Mesendoderm (in vitro differentiated cells): Measurements from ENCODE around the gene RABAC1.

Experiments used
- DNase-seq: peaks from one replicate; pipeline ENCODE4 v3.0.0; 2013
- H2AK5ac ChIP-seq: 2 replicates; pipeline ENCODE4 v1.6.1; 2013; ENCODE audit warnings: low read length, inconsistent platforms
- H2BK120ac ChIP-seq: 2 replicates; pipeline ENCODE4 v1.6.1; 2013; ENCODE audit warnings: low read depth, mild to moderate bottlenecking, low read length, moderate library complexity, mixed read lengths
- H2BK15ac ChIP-seq: replicated peaks from 2 replicates; pipeline ENCODE4 v1.6.1; 2013; ENCODE audit warnings: low read depth, mild to moderate bottlenecking, moderate library complexity
- H2BK5ac ChIP-seq: 2 replicates; pipeline ENCODE4 v1.6.1; 2013; ENCODE audit warnings: low read length, inconsistent platforms
- H3K18ac ChIP-seq: 2 replicates; pipeline ENCODE4 v1.6.1; 2013; ENCODE audit warnings: mild to moderate bottlenecking, low read length, mixed read lengths
- H3K23ac ChIP-seq: one replicate; pipeline ENCODE4 v1.6.1; 2013; ENCODE audit warnings: low read length
- H3K27ac ChIP-seq: 2 replicates; pipeline ENCODE4 v1.5.1; 2013; ENCODE audit warnings: low read depth, mild to moderate bottlenecking, inconsistent platforms, low read length, moderate library complexity
- H3K27me3 ChIP-seq: 2 replicates; pipeline ENCODE4 v1.6.1; 2013; ENCODE audit warnings: low read length, control low read depth, mild to moderate bottlenecking, inconsistent platforms; ENCODE audit not compliant: insufficient read depth, poor library complexity
- H3K36me3 ChIP-seq: 2 replicates; pipeline ENCODE4 v1.6.1; 2013; ENCODE audit warnings: low read length, inconsistent platforms; ENCODE audit not compliant: control insufficient read depth, insufficient read depth
- H3K4ac ChIP-seq: one replicate; pipeline ENCODE4 v1.6.1; 2013; ENCODE audit warnings: low read depth, mild to moderate bottlenecking, low read length, moderate library complexity
- H3K4me1 ChIP-seq: 2 replicates; pipeline ENCODE4 v1.6.1; 2013; ENCODE audit warnings: low read depth, low read length, inconsistent platforms; ENCODE audit not compliant: control insufficient read depth
- H3K4me2 ChIP-seq: 2 replicates; pipeline ENCODE4 v1.6.1; 2013; ENCODE audit warnings: low read length
- H3K4me3 ChIP-seq: 2 replicates; pipeline ENCODE4 v1.5.1; 2013; ENCODE audit warnings: mild to moderate bottlenecking, low read length
- H3K56ac ChIP-seq: one replicate; pipeline ENCODE4 v1.6.1; 2013; ENCODE audit warnings: low read length
- H3K79me1 ChIP-seq: 2 replicates; pipeline ENCODE4 v1.6.1; 2013; ENCODE audit warnings: low read length, inconsistent platforms
- H3K79me2 ChIP-seq: 2 replicates; pipeline ENCODE4 v1.6.1; 2013; ENCODE audit warnings: mild to moderate bottlenecking, low read length; ENCODE audit not compliant: control insufficient read depth, insufficient read depth
- H3K9ac ChIP-seq: 2 replicates; pipeline ENCODE4 v1.6.1; 2013; ENCODE audit warnings: low read length, inconsistent platforms
- H4K5ac ChIP-seq: one replicate; pipeline ENCODE4 v1.6.1; 2013; ENCODE audit warnings: low read length
- H4K8ac ChIP-seq: one replicate; pipeline ENCODE4 v1.6.1; 2013; ENCODE audit warnings: low read depth, mild to moderate bottlenecking, control low read depth, low read length, moderate library complexity
- WGBS: extraction: QIAGEN DNeasy Blood & Tissue Kit; methylation state at CpG from one replicate; pipeline ENCODE4 v1.1.7; 2013; ENCODE audit warnings: low lambda C conversion rate, missing lambda C conversion rate; ENCODE audit not compliant: insufficient coverage; ENCODE audit errors: extremely low coverage; 5-methylcytosine and 5-hydroxymethylcytosine counted together

The RABAC1 gene

DNA sequence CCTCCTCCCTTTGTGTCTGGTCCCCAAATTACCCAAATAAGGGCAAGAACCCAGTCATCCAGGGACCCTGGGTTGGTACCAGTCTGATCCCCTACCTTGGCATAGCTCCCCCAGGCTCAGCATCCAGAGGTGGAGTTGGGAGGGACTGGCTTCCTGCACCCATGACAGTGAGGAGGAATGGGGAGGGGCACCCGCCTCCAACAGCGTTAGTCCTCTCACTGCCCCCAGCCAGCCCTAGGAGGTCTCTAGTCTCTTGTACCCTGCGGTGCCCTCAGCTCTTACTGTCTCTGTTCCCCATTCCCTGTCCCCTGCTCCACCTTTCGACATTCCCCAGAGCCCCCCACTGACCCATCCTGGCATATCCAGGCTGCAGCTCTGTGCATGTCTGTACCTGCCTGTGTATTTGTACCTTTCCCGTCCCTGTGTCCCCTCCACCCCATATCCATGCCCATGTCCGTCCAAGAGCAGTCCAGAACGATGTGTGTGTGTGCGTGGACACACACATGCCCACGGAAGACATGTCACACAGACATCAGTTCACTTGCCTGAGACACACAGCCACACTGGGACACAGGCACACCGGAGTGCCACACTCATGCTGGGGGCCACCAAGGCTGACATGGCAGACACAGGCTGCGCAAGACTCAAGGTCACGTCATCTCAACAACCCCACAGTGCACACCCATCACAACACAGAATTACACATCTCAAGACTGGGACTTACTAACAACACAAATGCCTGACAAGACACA, 48.7 kb downstream of the RABAC1 start:
- H2BK5ac ChIP-seq = no peak overlapping the region
- H3K4me3 ChIP-seq = no peak overlapping the region
- peaks cover 1% of the 10 kb centered on the region for H3K36me3 ChIP-seq
- no peaks in the 10 kb centered on the region for H3K79me2 ChIP-seq
- no peak overlapping the region for H3K4me2 ChIP-seq
- no peaks in the 10 kb centered on the region for H3K79me1 ChIP-seq
- no peak overlapping the region for H3K4ac ChIP-seq
- H2BK15ac ChIP-seq = no peak overlapping the region
- H3K27ac ChIP-seq = no peak overlapping the region
- no CpG with 5 or more reads among the region's 12 CpGs for WGBS
- DNase-seq = no peak
- H3K23ac ChIP-seq = no peak overlapping the region
- H2BK120ac ChIP-seq = no peak overlapping the region
- H3K4me1 ChIP-seq = no peaks in the 10 kb centered on the region
- no peak overlapping the region for H2AK5ac ChIP-seq
- H3K27me3 ChIP-seq = peaks cover 32% of the 10 kb centered on the region
- no peak overlapping the region for H4K5ac ChIP-seq
- H3K18ac ChIP-seq = no peak overlapping the region
- no peak overlapping the region for H3K56ac ChIP-seq
- no peak overlapping the region for H4K8ac ChIP-seq
- no peak overlapping the region for H3K9ac ChIP-seq

DNA sequence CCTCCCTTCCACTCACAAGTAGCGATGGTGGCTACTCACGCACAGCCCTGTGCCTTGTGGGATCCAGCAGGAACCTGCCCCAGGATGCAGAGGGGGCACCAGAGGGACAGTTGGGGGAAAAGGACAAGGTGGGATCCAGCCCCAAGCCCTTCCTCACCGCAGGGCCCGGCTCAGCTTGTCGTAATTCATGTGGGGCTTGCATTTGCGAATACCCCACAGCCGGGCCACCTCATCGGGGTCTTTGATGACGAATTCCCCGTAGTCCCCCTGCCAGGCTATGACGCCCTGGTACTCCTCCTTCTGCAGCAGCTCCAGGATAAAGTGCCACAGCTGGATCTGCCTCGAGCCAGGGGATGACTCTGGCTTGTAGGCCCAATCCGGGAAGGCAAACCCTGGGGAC, 49.4 kb downstream of the RABAC1 start:
- Histone ChIP-seq H4K8ac (no peak overlapping the region), H3K27me3 (peaks cover 28% of the 10 kb centered on the region), H4K5ac (no peak overlapping the region)

DNA sequence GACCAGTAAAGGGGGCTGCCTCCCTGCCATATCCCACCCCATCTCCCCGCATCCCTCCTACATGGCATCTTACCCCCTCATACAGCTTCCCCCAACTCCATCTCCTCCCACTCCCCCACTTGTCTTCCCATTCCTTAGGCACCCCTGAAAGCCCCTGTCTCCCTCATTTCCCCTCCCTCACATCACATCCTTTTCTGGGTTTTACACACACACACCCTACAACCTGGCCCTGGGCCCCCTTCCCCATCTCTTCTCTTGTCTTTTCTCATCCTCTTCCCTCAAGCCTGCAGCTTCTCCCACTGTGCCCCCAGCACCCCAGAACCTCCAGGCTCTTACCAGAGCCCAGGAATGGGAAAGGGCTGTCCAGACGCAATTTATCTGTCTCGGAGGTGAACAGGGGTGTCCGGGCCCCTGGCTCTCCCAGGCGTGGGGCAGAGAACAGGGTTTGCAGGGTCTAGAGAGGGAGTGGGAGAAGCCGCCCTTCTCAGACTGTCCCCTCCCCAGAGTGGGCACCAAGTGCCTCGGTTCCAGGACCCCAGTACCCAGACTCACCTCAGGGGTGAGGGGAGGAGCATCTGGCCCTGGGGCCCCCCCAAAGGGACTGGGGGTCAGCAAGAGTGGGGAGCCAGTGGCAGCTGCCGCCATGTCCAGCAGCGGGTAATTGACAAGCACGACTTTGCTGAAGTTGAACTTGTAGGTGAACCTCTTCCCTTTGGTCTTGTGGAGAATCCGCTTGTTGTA, 50.2 kb downstream of the RABAC1 start:
- H3K23ac ChIP-seq = no peak overlapping the region
- no CpG with 5 or more reads among the region's 11 CpGs for WGBS
- H3K9ac ChIP-seq = no peak overlapping the region

More for the DNA sequence above, 49.4 kb downstream of the RABAC1 start:
- Histone ChIP-seq H3K23ac (no peak overlapping the region), H2BK15ac (no peak overlapping the region), H3K4me1 (no peaks in the 10 kb centered on the region), H3K18ac (no peak overlapping the region), H3K79me2 (no peaks in the 10 kb centered on the region), H3K9ac (no peak overlapping the region), H2AK5ac (no peak overlapping the region), H3K27ac (no peak overlapping the region), H3K36me3 (peaks cover 3% of the 10 kb centered on the region), H3K56ac (no peak overlapping the region), H3K4me3 (no peak overlapping the region), H3K4me2 (no peak overlapping the region), H3K79me1 (no peaks in the 10 kb centered on the region), H2BK5ac (no peak overlapping the region), H3K4ac (no peak overlapping the region), H2BK120ac (no peak overlapping the region)
- no peak for DNase-seq
- WGBS = no CpG with 5 or more reads among the region's 13 CpGs

DNA sequence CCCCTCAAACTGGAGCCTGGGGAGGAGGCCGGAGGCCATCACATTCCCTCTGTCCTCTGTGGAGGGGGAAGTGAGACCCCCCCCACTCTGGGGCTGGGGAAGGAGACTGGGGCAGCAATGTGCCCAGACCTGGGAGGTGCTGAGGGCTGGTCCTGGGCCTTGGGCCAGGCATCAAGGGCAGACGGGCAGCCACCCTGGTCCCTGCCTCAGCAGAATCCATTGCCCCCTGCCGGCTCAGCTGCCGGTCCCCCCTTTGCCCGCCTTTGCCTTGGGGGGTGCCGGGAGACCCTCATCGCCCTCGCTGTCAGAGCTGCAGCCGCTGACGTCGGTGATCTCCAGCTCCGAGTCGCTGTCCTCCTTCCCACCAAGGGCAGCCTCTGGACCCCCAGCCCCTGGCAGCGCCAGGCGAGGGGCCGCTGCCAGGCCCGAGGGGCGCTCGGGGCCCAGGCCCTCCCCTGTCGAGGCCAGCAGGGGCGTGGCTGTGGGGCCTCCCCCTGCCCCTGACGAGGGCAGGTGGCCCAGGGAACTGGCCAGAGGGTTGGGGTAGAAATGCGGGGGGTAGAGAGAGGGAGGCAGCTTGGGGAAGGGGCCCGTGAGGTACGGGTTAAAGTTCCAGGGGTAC, 51.0 kb downstream of the RABAC1 start:
- no peak overlapping the region for H2BK15ac ChIP-seq
- H2AK5ac ChIP-seq = no peak overlapping the region
- H3K4me1 ChIP-seq = no peaks in the 10 kb centered on the region
- peaks cover 17% of the 10 kb centered on the region for H3K27me3 ChIP-seq
- H3K23ac ChIP-seq = no peak overlapping the region
- DNase-seq = no peak
- no peak overlapping the region for H3K56ac ChIP-seq
- H4K5ac ChIP-seq = no peak overlapping the region
- H3K4me2 ChIP-seq = no peak overlapping the region
- no CpG with 5 or more reads among the region's 25 CpGs for WGBS
- H3K9ac ChIP-seq = no peak overlapping the region
- H3K4me3 ChIP-seq = no peak overlapping the region
- H3K27ac ChIP-seq = no peak overlapping the region
- H2BK5ac ChIP-seq = no peak overlapping the region
- no peak overlapping the region for H3K18ac ChIP-seq
- H3K79me1 ChIP-seq = no peaks in the 10 kb centered on the region
- no peak overlapping the region for H3K4ac ChIP-seq
- H4K8ac ChIP-seq = no peak overlapping the region
- H3K36me3 ChIP-seq = peaks cover 3% of the 10 kb centered on the region
- no peaks in the 10 kb centered on the region for H3K79me2 ChIP-seq
- no peak overlapping the region for H2BK120ac ChIP-seq

More for the DNA sequence above, 50.2 kb downstream of the RABAC1 start:
- Histone ChIP-seq H2BK120ac (no peak overlapping the region), H2BK5ac (no peak overlapping the region), H2BK15ac (no peak overlapping the region), H3K4me3 (no peak overlapping the region), H3K79me2 (no peaks in the 10 kb centered on the region), H3K18ac (no peak overlapping the region), H3K79me1 (no peaks in the 10 kb centered on the region), H2AK5ac (no peak overlapping the region), H3K4ac (no peak overlapping the region), H3K27ac (no peak overlapping the region), H3K4me1 (no peaks in the 10 kb centered on the region), H3K36me3 (peaks cover 3% of the 10 kb centered on the region), H3K27me3 (peaks cover 24% of the 10 kb centered on the region), H4K5ac (no peak overlapping the region), H4K8ac (no peak overlapping the region), H3K56ac (no peak overlapping the region), H3K4me2 (no peak overlapping the region)
- DNase-seq = no peak

DNA sequence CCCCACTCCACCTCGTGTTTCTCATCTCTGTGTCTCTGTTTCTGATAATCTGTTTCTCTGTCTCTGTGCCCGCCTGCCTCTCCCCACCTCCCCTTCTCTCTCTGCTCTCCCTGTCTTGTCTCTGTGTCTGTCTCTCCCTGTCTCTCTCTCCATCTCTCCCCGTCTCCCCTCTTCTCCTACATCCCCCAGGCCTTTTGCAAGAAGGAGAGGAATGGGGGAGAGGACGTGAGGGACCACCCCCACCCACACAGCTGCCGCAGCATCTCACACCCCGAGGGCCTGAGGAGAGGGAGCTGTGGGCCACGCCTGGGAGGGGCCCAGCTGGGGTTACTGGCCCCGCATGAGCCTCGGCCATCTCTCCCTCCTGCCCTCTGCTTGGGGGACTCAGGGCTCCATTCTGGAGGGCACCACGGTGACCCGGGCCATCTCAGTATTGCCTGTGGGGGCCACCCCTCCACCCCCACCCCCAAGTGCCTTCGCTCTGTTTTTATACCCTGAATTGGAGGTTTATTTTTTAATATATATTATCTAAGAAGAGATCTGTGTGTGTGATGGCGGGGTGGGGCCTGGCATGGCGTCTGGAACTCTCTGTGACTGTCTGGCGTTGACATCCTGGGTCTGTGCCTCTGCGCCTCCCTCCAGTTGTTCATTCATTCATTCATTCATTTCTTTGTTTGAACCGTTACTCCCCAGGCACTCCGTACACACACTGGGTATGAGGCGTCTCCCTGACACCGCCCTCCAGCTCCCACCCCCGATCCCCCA, 52.0 kb downstream of the RABAC1 start:
- Histone ChIP-seq H3K56ac (no peak overlapping the region), H3K79me2 (no peaks in the 10 kb centered on the region), H4K8ac (no peak overlapping the region), H3K9ac (no peak overlapping the region), H3K27ac (no peak overlapping the region), H2BK5ac (no peak overlapping the region), H3K4ac (no peak overlapping the region), H4K5ac (no peak overlapping the region), H2AK5ac (no peak overlapping the region), H2BK120ac (no peak overlapping the region), H3K27me3 (peaks cover 10% of the 10 kb centered on the region), H2BK15ac (no peak overlapping the region), H3K18ac (no peak overlapping the region), H3K4me1 (no peaks in the 10 kb centered on the region), H3K23ac (no peak overlapping the region), H3K4me2 (no peak overlapping the region), H3K79me1 (no peaks in the 10 kb centered on the region), H3K36me3 (peaks cover 3% of the 10 kb centered on the region), H3K4me3 (no peak overlapping the region)
- DNase-seq = no peak
- no CpG with 5 or more reads among the region's 21 CpGs for WGBS
